Ovary (tissue), 3 donors: Measurements from ENCODE around the gene SET.

ENCODE experiments used
- EP300 ChIP-seq: sonication (generic); formaldehyde crosslinking; IDR thresholded peaks from one replicate; pipeline ENCODE4 v1.6.1; 2017; ENCODE audit warnings: antibody characterized with exemption
- TF ChIP-seq, protein P1 (sequence below), 3 donors: fragments of 450-650 bp in 2 of 3; fragments of 200-600 bp in 1 of 3; IDR thresholded peaks; one replicate each; pipeline versions ENCODE4 v1.5.1 to v1.8.0; 2016 to 2022; ENCODE audit warnings: antibody characterized with exemption in 3 of 3, mild to moderate bottlenecking in 1 of 3
- donor health status: DM: no; HTN: no; CAD: no.

DNA sequence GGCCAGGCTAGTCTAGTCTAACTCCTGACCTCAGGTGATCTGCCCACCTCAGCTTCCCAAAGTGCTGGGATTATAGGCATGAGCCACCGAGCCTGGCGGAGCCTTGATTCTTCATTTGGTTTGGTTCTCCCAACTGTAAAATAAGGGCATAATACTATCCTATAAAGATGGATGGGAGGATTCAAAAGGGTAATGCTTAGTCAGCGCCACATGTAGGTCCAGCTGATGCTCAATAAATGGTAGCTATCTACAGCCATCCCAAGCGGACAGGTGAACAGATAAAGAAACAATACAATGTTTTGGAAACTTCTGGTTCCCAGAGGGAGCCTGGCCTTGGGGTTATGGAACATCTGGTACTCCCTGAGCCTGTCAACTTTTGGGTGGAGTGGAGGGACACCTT lies 13.6 kb upstream of the SET start:
- TF ChIP-seq, protein P1, sequence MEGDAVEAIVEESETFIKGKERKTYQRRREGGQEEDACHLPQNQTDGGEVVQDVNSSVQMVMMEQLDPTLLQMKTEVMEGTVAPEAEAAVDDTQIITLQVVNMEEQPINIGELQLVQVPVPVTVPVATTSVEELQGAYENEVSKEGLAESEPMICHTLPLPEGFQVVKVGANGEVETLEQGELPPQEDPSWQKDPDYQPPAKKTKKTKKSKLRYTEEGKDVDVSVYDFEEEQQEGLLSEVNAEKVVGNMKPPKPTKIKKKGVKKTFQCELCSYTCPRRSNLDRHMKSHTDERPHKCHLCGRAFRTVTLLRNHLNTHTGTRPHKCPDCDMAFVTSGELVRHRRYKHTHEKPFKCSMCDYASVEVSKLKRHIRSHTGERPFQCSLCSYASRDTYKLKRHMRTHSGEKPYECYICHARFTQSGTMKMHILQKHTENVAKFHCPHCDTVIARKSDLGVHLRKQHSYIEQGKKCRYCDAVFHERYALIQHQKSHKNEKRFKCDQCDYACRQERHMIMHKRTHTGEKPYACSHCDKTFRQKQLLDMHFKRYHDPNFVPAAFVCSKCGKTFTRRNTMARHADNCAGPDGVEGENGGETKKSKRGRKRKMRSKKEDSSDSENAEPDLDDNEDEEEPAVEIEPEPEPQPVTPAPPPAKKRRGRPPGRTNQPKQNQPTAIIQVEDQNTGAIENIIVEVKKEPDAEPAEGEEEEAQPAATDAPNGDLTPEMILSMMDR (IDR thresholded peaks at IDR 0.05) = no peak
- no peak for TF ChIP-seq EP300
